Smooth muscle cell of the umbilical artery (primary cell): ENCODE results near the gene LOXL1. TPM values are rescaled to one million over a fixed set of nuclear protein-coding genes. Genes with fewer than 3 reads are reported as not detected.

Experiments used
- total RNA-seq: library from RNA; depleted of rRNA; stranded (reverse); fragments of >200 nt; gene quantifications from 2 replicates; pipeline ENCODE4 v1.2.3, GENCODE V29; 2014

Gene LOXL1, protein sequence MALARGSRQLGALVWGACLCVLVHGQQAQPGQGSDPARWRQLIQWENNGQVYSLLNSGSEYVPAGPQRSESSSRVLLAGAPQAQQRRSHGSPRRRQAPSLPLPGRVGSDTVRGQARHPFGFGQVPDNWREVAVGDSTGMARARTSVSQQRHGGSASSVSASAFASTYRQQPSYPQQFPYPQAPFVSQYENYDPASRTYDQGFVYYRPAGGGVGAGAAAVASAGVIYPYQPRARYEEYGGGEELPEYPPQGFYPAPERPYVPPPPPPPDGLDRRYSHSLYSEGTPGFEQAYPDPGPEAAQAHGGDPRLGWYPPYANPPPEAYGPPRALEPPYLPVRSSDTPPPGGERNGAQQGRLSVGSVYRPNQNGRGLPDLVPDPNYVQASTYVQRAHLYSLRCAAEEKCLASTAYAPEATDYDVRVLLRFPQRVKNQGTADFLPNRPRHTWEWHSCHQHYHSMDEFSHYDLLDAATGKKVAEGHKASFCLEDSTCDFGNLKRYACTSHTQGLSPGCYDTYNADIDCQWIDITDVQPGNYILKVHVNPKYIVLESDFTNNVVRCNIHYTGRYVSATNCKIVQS
- 143 and 206 TPM in 2 replicates for total RNA-seq

DNA sequence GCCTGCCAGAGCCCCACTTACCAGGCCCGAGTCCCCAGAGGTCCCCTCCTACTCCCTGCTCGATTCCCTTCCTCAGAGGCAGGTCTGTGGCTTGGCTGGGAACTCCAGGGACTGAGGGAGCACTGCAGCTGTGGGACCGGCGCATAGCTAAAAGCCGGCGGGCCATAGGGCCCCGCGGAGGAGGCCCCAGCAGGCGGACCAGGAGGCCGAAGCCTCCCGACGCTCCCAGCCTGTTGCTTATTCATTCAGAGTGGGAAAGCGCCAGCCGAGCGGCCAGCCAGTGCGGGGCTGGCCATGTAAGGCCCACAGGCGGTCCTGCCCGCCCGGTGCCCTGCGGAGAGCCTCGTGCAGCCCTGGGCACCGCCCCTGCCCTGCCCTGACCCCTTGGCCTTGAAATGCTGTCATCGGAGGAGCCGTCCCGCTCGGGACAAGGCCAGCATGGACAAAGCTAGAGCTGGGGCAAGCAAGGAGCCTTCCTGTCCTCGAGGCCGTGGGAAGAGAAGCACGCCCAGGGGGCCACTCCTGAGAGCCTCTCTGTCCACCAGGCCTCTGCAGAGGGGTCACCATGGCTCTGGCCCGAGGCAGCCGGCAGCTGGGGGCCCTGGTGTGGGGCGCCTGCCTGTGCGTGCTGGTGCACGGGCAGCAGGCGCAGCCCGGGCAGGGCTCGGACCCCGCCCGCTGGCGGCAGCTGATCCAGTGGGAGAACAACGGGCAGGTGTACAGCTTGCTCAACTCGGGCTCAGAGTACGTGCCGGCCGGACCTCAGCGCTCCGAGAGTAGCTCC lies at the start of gene LOXL1:
Gene LOXL1, plus strand, starts transcription at position 244 of the 784 bp plus-strand sequence. Its CDS starts 322 bp downstream, at position 566.

DNA sequence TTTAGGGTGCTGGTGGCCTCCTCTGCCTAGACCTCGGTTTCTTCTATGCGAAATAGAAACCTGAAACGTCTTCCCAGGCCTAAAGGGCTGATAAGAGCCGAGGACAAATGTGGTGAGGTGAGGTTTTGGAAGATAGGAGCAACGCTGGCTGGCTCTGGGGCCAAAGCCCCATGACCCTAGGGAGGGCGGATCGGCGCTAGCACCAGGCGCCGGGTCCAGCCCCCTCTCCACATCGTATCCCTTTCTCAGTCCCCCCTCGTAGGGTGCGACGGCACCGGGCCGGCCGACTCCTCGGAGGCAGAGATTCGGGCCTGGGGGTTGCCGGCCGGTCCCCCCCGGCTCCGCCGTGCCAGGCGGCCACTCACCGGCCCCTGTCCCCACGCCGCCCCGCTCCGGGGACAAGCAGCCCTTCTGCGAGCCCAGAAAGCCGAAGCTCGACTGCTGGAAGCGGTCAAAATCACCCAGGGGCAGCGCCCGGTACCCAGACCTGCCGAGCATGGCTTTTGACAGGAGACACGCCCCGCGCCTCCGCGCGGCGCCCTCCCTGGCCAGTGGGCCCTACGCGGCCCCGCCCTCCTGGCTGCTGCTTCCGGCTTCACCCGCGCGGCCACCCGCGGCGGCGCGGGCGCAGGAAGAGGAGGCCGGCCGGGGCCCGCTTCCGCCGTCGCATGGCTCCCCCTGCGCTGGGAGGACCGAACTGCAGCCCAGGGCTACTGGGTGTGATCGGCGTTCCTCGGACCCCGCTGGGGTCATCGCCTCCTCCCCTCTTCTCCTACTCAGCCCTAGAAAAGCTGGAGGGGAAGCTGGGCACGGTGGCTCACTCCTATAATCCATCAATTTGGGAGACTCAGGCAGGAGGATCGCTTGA lies 65.7 kb downstream of the LOXL1 start, which contains the start of gene STOML1:
Gene STOML1, minus strand, starts transcription at position 570 of the 868 bp plus-strand sequence. Its CDS starts 72 bp downstream, at position 498.

DNA sequence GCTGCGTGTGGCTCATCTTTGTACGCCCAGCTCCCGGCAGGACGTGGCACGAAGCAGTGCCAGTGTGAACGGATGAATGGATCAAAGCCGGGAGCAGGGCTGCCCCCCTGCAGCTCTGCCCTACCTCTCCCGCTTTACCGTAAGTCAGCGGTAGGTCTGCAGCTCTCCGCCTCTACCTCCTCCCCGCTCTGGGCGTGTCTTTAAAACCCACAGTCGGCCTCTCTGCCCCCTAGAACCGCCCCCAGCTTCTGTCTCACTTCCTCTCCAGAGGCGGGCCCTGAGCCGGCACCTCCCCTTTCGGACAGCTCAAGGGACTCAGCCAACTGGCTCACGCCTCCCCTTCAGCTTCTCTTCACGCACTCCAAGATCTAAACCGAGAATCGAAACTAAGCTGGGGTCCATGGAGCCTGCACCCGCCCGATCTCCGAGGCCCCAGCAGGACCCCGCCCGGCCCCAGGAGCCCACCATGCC lies 68.2 kb downstream of the LOXL1 start, which contains the start of gene PML:
Gene PML, plus strand, starts transcription at position 304 of the 471 bp plus-strand sequence. Its CDS starts 97 bp downstream, at position 401.

Other genes starting within 250 kb of the LOXL1 start
- 175 and 256 TPM in 2 replicates for gene CD276, start 242.1 kb upstream of the LOXL1 start, total RNA-seq
- gene INSYN1, start 173.1 kb upstream of the LOXL1 start, total RNA-seq, result 0.23 and 1.5 TPM in 2 replicates
- gene TBC1D21, start 52.9 kb upstream of the LOXL1 start, total RNA-seq, result not detected in 2 replicates
- 14.6 and 16.2 TPM in 2 replicates for gene STOML1, start 65.8 kb downstream of the LOXL1 start, total RNA-seq
- gene PML, start 68.3 kb downstream of the LOXL1 start, total RNA-seq, result 34.7 and 61.3 TPM in 2 replicates
- gene GOLGA6A, start 156.1 kb downstream of the LOXL1 start, total RNA-seq, result not detected in 2 replicates
- 0.60 TPM in 1 of 2 replicates, not detected in the other for gene ISLR2, start 204.1 kb downstream of the LOXL1 start, total RNA-seq
- 5.3 and 10.4 TPM in 2 replicates for gene ISLR, start 247.2 kb downstream of the LOXL1 start, total RNA-seq